ENCODE measurements around the gene PLCG1. TPM values are rescaled to one million over a fixed set of nuclear protein-coding genes. Genes with fewer than 3 reads are reported as not detected.

The PLCG1 gene
- total RNA-seq, 4 donors from 2014 or later, result 30.4 to 84.7 (median 47.8) TPM

GRCh38 chr20:41162396-41162795, 25.1 kb downstream of the PLCG1 start:
- peak overlapping the region in 2 of 4 donors; percentile 25 to 34 for H3K27ac ChIP-seq
- no peaks in the 10 kb centered on the region for H3K9me3 ChIP-seq
- peaks cover 0 to 47% (median 10%) of the 10 kb centered on the region in 3 donors for H3K4me1 ChIP-seq
- intact Hi-C loops (cut with DNase I), result no loop called here
- H3K27me3 ChIP-seq, result no peaks in the 10 kb centered on the region
- WGBS, 2 donors, result 95 to 100% methylated on average over 4 to 8 of the region's 11 CpGs
- TF ChIP-seq POLR2A (IDR thresholded peaks at IDR 0.05) (no peak), CTCF (IDR thresholded peaks at IDR 0.05) (no peak)
- H3K4me3 ChIP-seq, result no peak overlapping the region
- peaks cover 42 to 78% (median 44%) of the 10 kb centered on the region in 3 donors for H3K36me3 ChIP-seq
- DNase-seq, result no peak

DNA sequence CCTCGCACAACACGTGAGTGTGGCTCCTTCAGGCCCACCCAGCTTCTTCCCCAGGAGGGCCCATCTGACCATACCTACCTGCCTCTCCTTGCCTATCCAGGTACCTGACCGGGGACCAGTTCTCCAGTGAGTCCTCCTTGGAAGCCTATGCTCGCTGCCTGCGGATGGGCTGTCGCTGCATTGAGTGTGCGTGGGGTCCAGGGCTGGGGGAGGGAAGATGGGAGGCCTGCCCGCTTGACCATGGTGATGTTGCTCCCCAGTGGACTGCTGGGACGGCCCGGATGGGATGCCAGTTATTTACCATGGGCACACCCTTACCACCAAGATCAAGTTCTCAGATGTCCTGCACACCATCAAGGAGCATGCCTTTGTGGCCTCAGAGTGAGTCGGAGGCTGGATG, 26.5 kb downstream of the PLCG1 start:
- TF ChIP-seq CTCF (IDR thresholded peaks at IDR 0.05), result no peak
- no peak for TF ChIP-seq POLR2A (IDR thresholded peaks at IDR 0.05)
- Histone ChIP-seq H3K27ac (no peak overlapping the region), H3K27me3 (no peaks in the 10 kb centered on the region), H3K4me3 (no peak overlapping the region), H3K9me3 (no peaks in the 10 kb centered on the region), H3K4me1 (peaks cover 0 to 33% (median 0%) of the 10 kb centered on the region in 3 donors), H3K36me3 (peaks cover 44 to 92% (median 50%) of the 10 kb centered on the region in 3 donors)
- no peak for DNase-seq
- intact Hi-C loops (cut with DNase I), result no loop called here
- WGBS, 2 donors, result 96 to 97% methylated on average over 4 to 9 of the region's 11 CpGs

- intact Hi-C loops (cut with DNase I), result no loop called here
- 92 to 95% methylated on average over 15 to 18 of the region's 24 CpGs for WGBS, 2 donors
- Histone ChIP-seq H3K27me3 (no peaks in the 10 kb centered on the region), H3K36me3 (peaks cover 44 to 98% (median 50%) of the 10 kb centered on the region in 3 donors), H3K9me3 (no peaks in the 10 kb centered on the region), H3K4me3 (no peak overlapping the region), H3K27ac (no peak overlapping the region), H3K4me1 (peaks cover 0 to 35% (median 5%) of the 10 kb centered on the region in 3 donors)
- DNase-seq, result no peak
- TF ChIP-seq CTCF (IDR thresholded peaks at IDR 0.05) (no peak), POLR2A (IDR thresholded peaks at IDR 0.05) (no peak)
These were observed 27.9 kb downstream of the PLCG1 start for GRCh38 chr20:41165001-41165882.

GRCh38 chr20:41166201-41167117, 29.1 kb downstream of the PLCG1 start:
- no peaks in the 10 kb centered on the region for H3K9me3 ChIP-seq
- no peaks in the 10 kb centered on the region for H3K27me3 ChIP-seq
- 80 to 89% methylated on average over 8 to 11 of the region's 27 CpGs for WGBS, 2 donors
- peaks cover under 1 to 26% (median 5%) of the 10 kb centered on the region in 3 donors for H3K4me1 ChIP-seq
- no peak overlapping the region for H3K4me3 ChIP-seq
- intact Hi-C loops (cut with DNase I), result no loop called here
- H3K36me3 ChIP-seq, result peaks cover 44 to 98% (median 50%) of the 10 kb centered on the region in 3 donors
- TF ChIP-seq POLR2A (IDR thresholded peaks at IDR 0.05) (no peak), CTCF (IDR thresholded peaks at IDR 0.05) (no peak)
- no peak for DNase-seq
- H3K27ac ChIP-seq, result no peak overlapping the region
